Esophagus muscularis mucosa (tissue), 4 donors: ENCODE data around the gene PYGM. TPM values are rescaled to one million over a fixed set of nuclear protein-coding genes. Genes with fewer than 3 reads are reported as not detected.

ENCODE experiments used
- DNase-seq: peaks from one replicate; pipeline ENCODE4 v3.0.0-alpha.2; 2017; ENCODE audit errors: extremely low spot score
- H3K27ac ChIP-seq, 4 donors: fragments of 200-600 bp; sonication (generic); replicated peaks in 1 of 4; 1 replicate in 3 of 4; 2 replicates in 1 of 4; pipeline ENCODE4 v1.5.1; 2016 to 2019; ENCODE audit warnings: mild to moderate bottlenecking in 1 of 4
- H3K27me3 ChIP-seq, 4 donors: fragments of 200-600 bp; sonication (generic); one replicate each; pipeline versions ENCODE4 v1.5.1 to v1.6.0; 2016 to 2019
- H3K36me3 ChIP-seq, 4 donors: fragments of 200-600 bp; sonication (generic); one replicate each; pipeline ENCODE4 v1.5.1; 2016 to 2019
- H3K4me1 ChIP-seq, 4 donors: fragments of 200-600 bp; sonication (generic); one replicate each; pipeline ENCODE4 v1.5.1; 2016 to 2019
- H3K4me3 ChIP-seq, 4 donors: fragments of 200-600 bp; sonication (generic); 1 replicate in 2 of 4; 2 replicates in 2 of 4; pipeline ENCODE4 v1.5.1; 2016 to 2019; ENCODE audit warnings: mild to moderate bottlenecking in 4 of 4, moderate library complexity in 1 of 4
- H3K9me3 ChIP-seq, 4 donors: fragments of 200-600 bp; sonication (generic); 1 replicate in 3 of 4; 2 replicates in 1 of 4; pipeline ENCODE4 v1.5.1; 2016 to 2019
- CTCF ChIP-seq, 3 experiments: fragments of 200-600 bp in 2 of 3; fragments of 450-650 bp in 1 of 3; sonication (generic) in 2 of 3; IDR thresholded peaks; one replicate each; pipeline ENCODE4 v1.5.1; 2017 to 2019; ENCODE audit warnings: antibody characterized with exemption in 3 of 3, mild to moderate bottlenecking in 2 of 3, moderate library complexity in 1 of 3
- EP300 ChIP-seq: sonication (generic); formaldehyde crosslinking; IDR thresholded peaks from one replicate; pipeline ENCODE4 v1.6.1; 2017; ENCODE audit warnings: antibody characterized with exemption
- POLR2A ChIP-seq: fragments of 450-650 bp; IDR thresholded peaks from one replicate; pipeline ENCODE4 v1.6.1; 2017; ENCODE audit warnings: antibody characterized with exemption, moderate library complexity, mild to moderate bottlenecking, low read depth
- POLR2AphosphoS5 ChIP-seq, 2 donors: sonication (generic); formaldehyde crosslinking; IDR thresholded peaks; one replicate each; pipeline ENCODE4 v1.6.1; 2017; ENCODE audit warnings: antibody characterized with exemption in 2 of 2
- WGBS: methylation state at CpG from one replicate; pipeline ENCODE4 v1.1.5; 2018; 5-methylcytosine and 5-hydroxymethylcytosine counted together
- intact Hi-C: fragments of 100-400 bp; cut with DNase I; formaldehyde crosslinking; loops from one replicate; pipeline ENCODE4 v1.15.1; 2023
- total RNA-seq, 4 donors: library from RNA; depleted of rRNA; stranded (reverse); fragments of >200 nt; gene quantifications; one replicate each; pipeline versions ENCODE4 v1.1.0 to v1.2.1, GENCODE V29; 2016

Gene PYGM
- total RNA-seq, 4 donors from 2014 or later: 18.4 to 57.2 (median 26.3) TPM

GRCh38 chr11:64745521-64746328, 14.0 kb downstream of the PYGM start:
- Histone ChIP-seq H3K27me3 (no peaks in the 10 kb centered on the region), H3K36me3 (peaks cover 0 to 13% (median 10%) of the 10 kb centered on the region in 4 donors), H3K9me3 (no peaks in the 10 kb centered on the region), H3K4me1 (peaks cover 28 to 69% (median 61%) of the 10 kb centered on the region in 4 donors), H3K4me3 (peak overlapping the region; percentile 59 to 73 (median 69)), H3K27ac (peak overlapping the region; percentile 92 to 99 (median 96))
- 1% methylated on average over 43 of the region's 52 CpGs for WGBS
- DNase-seq: peak; percentile 97
- intact Hi-C loops: loop anchor here (2.0 kb wide), 1 partner anchor 57 kb away; the partner anchor contains the start of gene MAP4K2
- no peak for TF ChIP-seq EP300
- TF ChIP-seq POLR2A: peak; percentile 55
- peak; percentile 90 to 97 for TF ChIP-seq POLR2AphosphoS5 (IDR thresholded peaks at IDR 0.05)

- intact Hi-C loops: loop anchor here (2.0 kb wide), 1 partner anchor 58 kb away; the partner anchor contains the start of gene MAP4K2
- peaks cover 0 to 9% (median 6%) of the 10 kb centered on the region in 4 donors for H3K36me3 ChIP-seq
- H3K4me1 ChIP-seq: peaks cover 28 to 71% (median 61%) of the 10 kb centered on the region in 4 donors
- peak overlapping the region; percentile 59 to 73 (median 69) for H3K4me3 ChIP-seq
- 2% methylated on average over 14 of the region's 20 CpGs for WGBS
- no peak for DNase-seq
- H3K9me3 ChIP-seq: no peaks in the 10 kb centered on the region
- TF ChIP-seq EP300: no peak
- no peak for TF ChIP-seq CTCF (IDR thresholded peaks at IDR 0.05)
- no peak for TF ChIP-seq POLR2A
- TF ChIP-seq POLR2AphosphoS5 (IDR thresholded peaks at IDR 0.05): peak in 1 of 2 donors; percentile 46
- no peaks in the 10 kb centered on the region for H3K27me3 ChIP-seq
- peak overlapping the region; percentile 92 to 99 (median 96) for H3K27ac ChIP-seq
These were observed 14.6 kb downstream of the PYGM start for GRCh38 chr11:64745189-64745520.

GRCh38 chr11:64744544-64745188, 15.1 kb downstream of the PYGM start:
- Histone ChIP-seq H3K27ac (peak overlapping the region; percentile 92 to 99 (median 96)), H3K9me3 (no peaks in the 10 kb centered on the region), H3K4me3 (peak overlapping the region; percentile 59 to 73 (median 69)), H3K4me1 (peaks cover 28 to 71% (median 61%) of the 10 kb centered on the region in 4 donors), H3K36me3 (peaks cover 0 to 12% (median 4%) of the 10 kb centered on the region in 4 donors), H3K27me3 (no peaks in the 10 kb centered on the region)
- 1% methylated on average over 14 of the region's 89 CpGs for WGBS
- DNase-seq: no peak
- intact Hi-C loops: loop anchor here (2.0 to 5.0 kb wide), 2 partner anchors 33 to 58 kb away; partner anchors contain the start of genes MAP4K2 and SF1
- no peak for TF ChIP-seq POLR2AphosphoS5 (IDR thresholded peaks at IDR 0.05)
- no peak for TF ChIP-seq CTCF (IDR thresholded peaks at IDR 0.05)
- TF ChIP-seq POLR2A: no peak
- TF ChIP-seq EP300: no peak

- Histone ChIP-seq H3K4me1 (peaks cover 28 to 70% (median 61%) of the 10 kb centered on the region in 4 donors), H3K4me3 (peak within 1 kb of the TSS; percentile 59 to 73 (median 69)), H3K27me3 (no peaks in the 10 kb centered on the region), H3K36me3 (peaks cover 0 to 18% (median 5%) of the 10 kb centered on the region in 4 donors), H3K9me3 (no peaks in the 10 kb centered on the region), H3K27ac (peak within 1 kb of the TSS; percentile 92 to 99 (median 96))
- 3% methylated on average over 33 of the region's 57 CpGs for WGBS
- no peak for DNase-seq
- intact Hi-C loops: loop anchor here (2.0 to 5.0 kb wide), 2 partner anchors 33 to 59 kb away; partner anchors contain the start of genes MAP4K2 and SF1
- no peak for TF ChIP-seq EP300
- peak; percentile 80 to 89 (median 83) for TF ChIP-seq CTCF (IDR thresholded peaks at IDR 0.05)
- TF ChIP-seq POLR2A: no peak
- peak; percentile 41 to 55 for TF ChIP-seq POLR2AphosphoS5 (IDR thresholded peaks at IDR 0.05)
These were observed 15.9 kb downstream of the PYGM start, which contains the start of gene RASGRP2 for GRCh38 chr11:64743591-64744543. RASGRP2 (minus strand) TSS chr11:64744142; CDS start chr11:64742866, 1,276 bp downstream.
